Activated B cell treated with CpG ODN at 0.5 μM for 24 hours (primary cell): ENCODE data around the gene SRP54. TPM values are rescaled to one million over a fixed set of nuclear protein-coding genes. Genes with fewer than 3 reads are reported as not detected.
"Not testable (repeated sequence)": the region's sequence is repeated elsewhere in the genome, so short reads cannot be mapped to it uniquely, and the experiment has no call there.

Experiments
- ATAC-seq: fragments of 200-7000 bp; cut with Tn5 transposase; one replicate; pipeline ENCODE4 v1.10.0; 2021; ENCODE audit warnings: low read depth, mild to moderate bottlenecking, moderate library complexity
- CTCF ChIA-PET: fragments of 350-600 bp; sonication (Branson Sonifier 250); formaldehyde crosslinking; loops from one replicate; lab custom pipeline; 2021; ENCODE audit warnings: antibody characterized with exemption; lab: Charles Lee
- POLR2A ChIA-PET: fragments of 350-600 bp; sonication (Branson Sonifier 250); formaldehyde crosslinking; loops from one replicate; lab custom pipeline; 2021; ENCODE audit warnings: antibody characterized with exemption; lab: Charles Lee
- DNase-seq: peaks from one replicate; pipeline ENCODE4 v3.0.0; 2022
- H3K27ac Mint-ChIP-seq: one replicate; pipeline ENCODE4 v1.8.0; 2020; ENCODE audit warnings: mixed read lengths
- H3K27me3 Mint-ChIP-seq: one replicate; pipeline ENCODE4 v1.8.0; 2021; ENCODE audit warnings: mixed read lengths
- H3K36me3 Mint-ChIP-seq: one replicate; pipeline ENCODE4 v1.8.0; 2021; ENCODE audit warnings: low read depth, mixed read lengths
- H3K4me1 Mint-ChIP-seq: one replicate; pipeline ENCODE4 v1.8.0; 2021; ENCODE audit warnings: mixed read lengths
- H3K4me3 Mint-ChIP-seq: one replicate; pipeline ENCODE4 v1.8.0; 2020; ENCODE audit warnings: mild to moderate bottlenecking, mixed read lengths
- H3K9me3 Mint-ChIP-seq: one replicate; pipeline ENCODE4 v1.8.0; 2020; ENCODE audit warnings: mixed read lengths
- CTCF ChIP-seq: fragments of 200-600 bp; IDR thresholded peaks from one replicate; pipeline ENCODE4 v1.8.0; 2022; ENCODE audit warnings: antibody characterized with exemption, mild to moderate bottlenecking
- intact Hi-C: fragments of 100-400 bp; cut with micrococcal nuclease; formaldehyde crosslinking; loops from one replicate; pipeline ENCODE4 v1.15.1; 2024
- total RNA-seq: library from RNA; stranded (reverse); gene quantifications from 2 replicates; pipeline ENCODE4 v1.2.3, GENCODE V29; 2022

Gene SRP54
- total RNA-seq, 1 donor from 2014 or later = 54.7 TPM

GRCh38 chr14:35047976-35048513 lies 65.3 kb downstream of the SRP54 start:
- peak overlapping the region; percentile 96 for H3K4me3 Mint-ChIP-seq
- POLR2A ChIA-PET = no interaction called here
- no peak for ATAC-seq

GRCh38 chr14:35050652-35051051 lies 67.9 kb downstream of the SRP54 start:
- Mint-ChIP-seq H3K36me3 (peaks cover 31% of the 10 kb centered on the region), H3K9me3 (no peaks in the 10 kb centered on the region), H3K4me1 (peaks cover 19% of the 10 kb centered on the region), H3K27ac (no peak overlapping the region), H3K4me3 (no peak overlapping the region), H3K27me3 (no peaks in the 10 kb centered on the region)
- ChIA-PET CTCF (no interaction called here), POLR2A (no interaction called here)
- TF ChIP-seq CTCF = no peak
- ATAC-seq (no peak), DNase-seq (no peak)
- intact Hi-C loops = no loop called here

More at GRCh38 chr14:35047976-35048513, 65.3 kb downstream of the SRP54 start:
- Mint-ChIP-seq H3K4me1 (peaks cover 28% of the 10 kb centered on the region), H3K27ac (peak overlapping the region; percentile 7), H3K9me3 (no peaks in the 10 kb centered on the region), H3K36me3 (peaks cover 20% of the 10 kb centered on the region), H3K27me3 (no peaks in the 10 kb centered on the region)
- no peak for DNase-seq
- no peak for TF ChIP-seq CTCF
- intact Hi-C loops = loop anchor here (2.0 to 10.0 kb wide), 6 partner anchors 237 to 779 kb away; partner anchors contain the start of genes BRMS1L, CFL2, INSM2 and PSMA6
- CTCF ChIA-PET = no interaction called here

- ATAC-seq (no peak), DNase-seq (no peak)
- POLR2A ChIA-PET = no interaction called here
- no peak for TF ChIP-seq CTCF
- H3K36me3 Mint-ChIP-seq = peaks cover 33% of the 10 kb centered on the region
- intact Hi-C loops = no loop called here
- H3K27me3 Mint-ChIP-seq = no peaks in the 10 kb centered on the region
- H3K4me3 Mint-ChIP-seq = no peak overlapping the region
- peaks cover 14% of the 10 kb centered on the region for H3K4me1 Mint-ChIP-seq
- CTCF ChIA-PET = no interaction called here
- no peaks in the 10 kb centered on the region for H3K9me3 Mint-ChIP-seq
- H3K27ac Mint-ChIP-seq = no peak overlapping the region
These were observed 69.0 kb downstream of the SRP54 start for GRCh38 chr14:35051796-35052195.

GRCh38 chr14:35052637-35053036 lies 69.8 kb downstream of the SRP54 start:
- intact Hi-C loops = no loop called here
- Mint-ChIP-seq H3K4me3 (no peak overlapping the region), H3K36me3 (peaks cover 38% of the 10 kb centered on the region), H3K4me1 (peaks cover 6% of the 10 kb centered on the region), H3K27ac (no peak overlapping the region), H3K9me3 (no peaks in the 10 kb centered on the region), H3K27me3 (no peaks in the 10 kb centered on the region)
- TF ChIP-seq CTCF = no peak
- no peak for DNase-seq
- CTCF ChIA-PET = no interaction called here
- no peak for ATAC-seq
- POLR2A ChIA-PET = no interaction called here

GRCh38 chr14:35061113-35061791 lies 78.5 kb downstream of the SRP54 start:
- ATAC-seq, intact Hi-C loops, H3K9me3 Mint-ChIP-seq, DNase-seq, H3K27ac Mint-ChIP-seq, POLR2A ChIA-PET, CTCF ChIA-PET, H3K4me3 Mint-ChIP-seq, H3K4me1 Mint-ChIP-seq, H3K27me3 Mint-ChIP-seq: not testable (repeated sequence)
- peaks cover 47% of the 10 kb centered on the region for H3K36me3 Mint-ChIP-seq

GRCh38 chr14:35065731-35066130 lies 82.9 kb downstream of the SRP54 start:
- H3K9me3 Mint-ChIP-seq, H3K4me3 Mint-ChIP-seq, H3K4me1 Mint-ChIP-seq, CTCF ChIA-PET, intact Hi-C loops, ATAC-seq, H3K27me3 Mint-ChIP-seq, DNase-seq, H3K27ac Mint-ChIP-seq: not testable (repeated sequence)
- H3K36me3 Mint-ChIP-seq = peaks cover 43% of the 10 kb centered on the region
- POLR2A ChIA-PET = interaction anchor here (0.6 kb wide), 1 partner anchor 517 kb away, joined by 3 read pairs; no protein-coding TSS in a partner anchor
